ENCODE measurements around the gene RBBP7.

Gene RBBP7

GRCh38 chrX:16914058-16914457 lies 43.9 kb upstream of the RBBP7 start:
- TF ChIP-seq EZH2phosphoT487 (IDR thresholded peaks at IDR 0.05; ENCODE audit: low read depth): no peak
- no peak for TF ChIP-seq CTCF (IDR thresholded peaks at IDR 0.05; ENCODE audit: low read depth, low read length)
- Histone ChIP-seq H3K9me3 (ENCODE audit: insufficient read depth, low read length) (no peaks in the 10 kb centered on the region), H3K4me2 (ENCODE audit: low read length) (no peak overlapping the region), H3K9ac (ENCODE audit: low read length) (no peak overlapping the region), H2AFZ (ENCODE audit: low read depth, low read length) (no peak overlapping the region), H3K4me3 (ENCODE audit: low read length) (no peak overlapping the region), H3K27me3 (ENCODE audit: low read depth, low read length) (no peaks in the 10 kb centered on the region), H3K4me1 (ENCODE audit: low read length) (no peaks in the 10 kb centered on the region), H3K36me3 (replicated peaks; ENCODE audit: low read depth, low read length) (no peaks in the 10 kb centered on the region), H3K27ac (ENCODE audit: low read length) (no peak overlapping the region), H4K20me1 (ENCODE audit: insufficient read depth, low read length) (no peaks in the 10 kb centered on the region), H3K79me2 (ENCODE audit: low read length) (no peaks in the 10 kb centered on the region)

- Histone ChIP-seq H3K27me3 (ENCODE audit: low read depth, low read length) (no peaks in the 10 kb centered on the region), H2AFZ (ENCODE audit: low read depth, low read length) (no peak overlapping the region)
- TF ChIP-seq EZH2phosphoT487 (IDR thresholded peaks at IDR 0.05; ENCODE audit: low read depth): no peak
- TF ChIP-seq CTCF (IDR thresholded peaks at IDR 0.05; ENCODE audit: low read depth, low read length): no peak
Observed at GRCh38 chrX:16910376-16910775, 40.2 kb upstream of the RBBP7 start.

GRCh38 chrX:16903274-16904022 lies 33.3 kb upstream of the RBBP7 start:
- Histone ChIP-seq H3K4me3 (ENCODE audit: low read length) (peak overlapping the region; percentile 35), H3K9me3 (ENCODE audit: insufficient read depth, low read length) (no peaks in the 10 kb centered on the region), H3K27ac (ENCODE audit: low read length) (peak overlapping the region; percentile 70), H2AFZ (ENCODE audit: low read depth, low read length) (no peak overlapping the region), H4K20me1 (ENCODE audit: insufficient read depth, low read length) (no peaks in the 10 kb centered on the region), H3K79me2 (ENCODE audit: low read length) (no peaks in the 10 kb centered on the region), H3K4me1 (ENCODE audit: low read length) (peaks cover 18% of the 10 kb centered on the region), H3K36me3 (replicated peaks; ENCODE audit: low read depth, low read length) (no peaks in the 10 kb centered on the region), H3K9ac (ENCODE audit: low read length) (no peak overlapping the region), H3K27me3 (ENCODE audit: low read depth, low read length) (no peaks in the 10 kb centered on the region), H3K4me2 (ENCODE audit: low read length) (peak overlapping the region; percentile 58)
- TF ChIP-seq EZH2phosphoT487 (IDR thresholded peaks at IDR 0.05; ENCODE audit: low read depth): no peak
- no peak for TF ChIP-seq CTCF (IDR thresholded peaks at IDR 0.05; ENCODE audit: low read depth, low read length)

More at GRCh38 chrX:16910376-16910775, 40.2 kb upstream of the RBBP7 start:
- H3K79me2 ChIP-seq (ENCODE audit: low read length): no peaks in the 10 kb centered on the region
- no peak overlapping the region for H3K9ac ChIP-seq (ENCODE audit: low read length)
- H3K4me3 ChIP-seq (ENCODE audit: low read length): no peak overlapping the region
- no peaks in the 10 kb centered on the region for H4K20me1 ChIP-seq (ENCODE audit: insufficient read depth, low read length)
- H3K9me3 ChIP-seq (ENCODE audit: insufficient read depth, low read length): no peaks in the 10 kb centered on the region
- H3K4me2 ChIP-seq (ENCODE audit: low read length): no peak overlapping the region
- no peak overlapping the region for H3K27ac ChIP-seq (ENCODE audit: low read length)
- no peaks in the 10 kb centered on the region for H3K4me1 ChIP-seq (ENCODE audit: low read length)
- no peaks in the 10 kb centered on the region for H3K36me3 ChIP-seq (replicated peaks; ENCODE audit: low read depth, low read length)

GRCh38 chrX:16897445-16897844 lies 27.3 kb upstream of the RBBP7 start:
- Histone ChIP-seq H3K9ac (ENCODE audit: low read length) (no peak overlapping the region), H3K27me3 (ENCODE audit: low read depth, low read length) (no peaks in the 10 kb centered on the region), H3K27ac (ENCODE audit: low read length) (no peak overlapping the region), H3K36me3 (replicated peaks; ENCODE audit: low read depth, low read length) (no peaks in the 10 kb centered on the region), H3K4me1 (ENCODE audit: low read length) (peaks cover 7% of the 10 kb centered on the region), H3K79me2 (ENCODE audit: low read length) (no peaks in the 10 kb centered on the region), H3K4me2 (ENCODE audit: low read length) (no peak overlapping the region), H4K20me1 (ENCODE audit: insufficient read depth, low read length) (no peaks in the 10 kb centered on the region), H2AFZ (ENCODE audit: low read depth, low read length) (no peak overlapping the region), H3K4me3 (ENCODE audit: low read length) (no peak overlapping the region), H3K9me3 (ENCODE audit: insufficient read depth, low read length) (no peaks in the 10 kb centered on the region)
- no peak for TF ChIP-seq EZH2phosphoT487 (IDR thresholded peaks at IDR 0.05; ENCODE audit: low read depth)
- TF ChIP-seq CTCF (IDR thresholded peaks at IDR 0.05; ENCODE audit: low read depth, low read length): no peak
